RWPE2 (cell line): ENCODE measurements around the gene OR6C75.
"Not testable (repeated sequence)": the region's sequence is repeated elsewhere in the genome, so short reads cannot be mapped to it uniquely, and the experiment has no call there.

Source experiments
- ATAC-seq: fragments of 200-7000 bp; cut with Tn5 transposase; 3 replicates; pipeline ENCODE4 v1.9.1; 2021; ENCODE audit warnings: low read depth
- DNase-seq: peaks from one replicate; pipeline ENCODE4 v3.0.0-alpha.2; 2020; ENCODE audit warnings: low spot score
- H3K27ac ChIP-seq: fragments of 450-650 bp; 2 replicates; pipeline ENCODE4 v1.5.1; 2017; ENCODE audit warnings: mild to moderate bottlenecking; ENCODE audit not compliant: poor library complexity, severe bottlenecking
- H3K27me3 ChIP-seq: fragments of 250-450 bp; sonication (Bioruptor Pico); 2 replicates; pipeline ENCODE4 v1.5.1; 2021; ENCODE audit warnings: mild to moderate bottlenecking, moderate library complexity; ENCODE audit not compliant: insufficient read depth, poor library complexity, severe bottlenecking
- H3K36me3 ChIP-seq: fragments of 250-450 bp; sonication (Bioruptor Pico); 2 replicates; pipeline ENCODE4 v1.5.1; 2020; ENCODE audit warnings: low read depth, mild to moderate bottlenecking, moderate library complexity
- H3K4me1 ChIP-seq: fragments of 250-450 bp; sonication (Bioruptor Pico); 2 replicates; pipeline ENCODE4 v1.5.1; 2021; ENCODE audit warnings: mild to moderate bottlenecking, moderate library complexity; ENCODE audit not compliant: insufficient read depth, poor library complexity, severe bottlenecking
- H3K4me3 ChIP-seq: fragments of 250-450 bp; sonication (Bioruptor Pico); 2 replicates; pipeline ENCODE4 v1.5.1; 2021; ENCODE audit warnings: mild to moderate bottlenecking, moderate library complexity; ENCODE audit not compliant: severe bottlenecking
- H3K9me3 ChIP-seq: fragments of 250-450 bp; sonication (Bioruptor Pico); 2 replicates; pipeline ENCODE4 v1.5.1; 2021; ENCODE audit warnings: mild to moderate bottlenecking, moderate library complexity; ENCODE audit not compliant: severe bottlenecking
- CTCF ChIP-seq: fragments of 450-650 bp; IDR thresholded peaks from one replicate; pipeline ENCODE4 v1.5.1; 2017; ENCODE audit warnings: mild to moderate bottlenecking, moderate library complexity; ENCODE audit not compliant: poor library complexity, severe bottlenecking

Gene OR6C75

GRCh38 chr12:55362675-55363074 is at the start of gene OR6C75:
Gene OR6C75, plus strand, starts transcription at chr12:55362975. Its CDS starts 2,136 bp downstream, at chr12:55365111.
- no peaks in the 10 kb centered on the region for H3K36me3 ChIP-seq
- DNase-seq (no peak), ATAC-seq (no peak)
- no peak within 1 kb of the TSS for H3K27ac ChIP-seq
- no peak for TF ChIP-seq CTCF
- H3K9me3 ChIP-seq: no peaks in the 10 kb centered on the region
- H3K4me3 ChIP-seq: no peak within 1 kb of the TSS
- peaks cover 4% of the 10 kb centered on the region for H3K27me3 ChIP-seq
- no peaks in the 10 kb centered on the region for H3K4me1 ChIP-seq

GRCh38 chr12:55314043-55314442 is 48.7 kb upstream of the OR6C75 start, which contains the start of gene OR6C1:
Gene OR6C1, plus strand, starts transcription at chr12:55314343. Its CDS starts 6,257 bp downstream, at chr12:55320600.
- H3K4me1 ChIP-seq: no peaks in the 10 kb centered on the region
- TF ChIP-seq CTCF: no peak
- no peak within 1 kb of the TSS for H3K4me3 ChIP-seq
- no peak within 1 kb of the TSS for H3K27ac ChIP-seq
- no peaks in the 10 kb centered on the region for H3K9me3 ChIP-seq
- H3K27me3 ChIP-seq: peaks cover 14% of the 10 kb centered on the region
- DNase-seq (no peak), ATAC-seq (no peak)
- no peaks in the 10 kb centered on the region for H3K36me3 ChIP-seq

DNA sequence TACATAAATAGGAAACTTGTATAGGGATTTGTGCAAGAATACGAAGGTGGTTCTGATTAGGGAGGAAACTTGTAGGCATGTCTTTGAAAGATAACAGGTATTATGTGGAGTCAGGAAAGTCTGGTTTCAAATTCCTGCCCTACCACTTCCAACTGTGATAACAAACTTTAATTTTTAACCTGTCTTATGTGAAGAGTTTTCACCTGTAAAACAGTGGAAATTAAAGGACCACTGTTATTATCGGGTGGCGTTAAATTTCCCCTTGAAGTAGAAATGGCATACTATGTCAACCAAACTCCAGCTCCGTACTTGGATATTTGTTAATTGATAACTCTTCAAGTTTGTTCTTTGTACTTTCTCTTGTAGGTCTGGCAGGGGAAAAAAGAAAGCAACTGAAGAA is 42.6 kb upstream of the OR6C75 start:
- no peak overlapping the region for H3K4me3 ChIP-seq
- no peaks in the 10 kb centered on the region for H3K36me3 ChIP-seq
- no peaks in the 10 kb centered on the region for H3K4me1 ChIP-seq
- no peak for DNase-seq
- TF ChIP-seq CTCF: no peak
- no peak overlapping the region for H3K27ac ChIP-seq
- ATAC-seq: no peak
- H3K27me3 ChIP-seq: no peaks in the 10 kb centered on the region
- no peaks in the 10 kb centered on the region for H3K9me3 ChIP-seq

DNA sequence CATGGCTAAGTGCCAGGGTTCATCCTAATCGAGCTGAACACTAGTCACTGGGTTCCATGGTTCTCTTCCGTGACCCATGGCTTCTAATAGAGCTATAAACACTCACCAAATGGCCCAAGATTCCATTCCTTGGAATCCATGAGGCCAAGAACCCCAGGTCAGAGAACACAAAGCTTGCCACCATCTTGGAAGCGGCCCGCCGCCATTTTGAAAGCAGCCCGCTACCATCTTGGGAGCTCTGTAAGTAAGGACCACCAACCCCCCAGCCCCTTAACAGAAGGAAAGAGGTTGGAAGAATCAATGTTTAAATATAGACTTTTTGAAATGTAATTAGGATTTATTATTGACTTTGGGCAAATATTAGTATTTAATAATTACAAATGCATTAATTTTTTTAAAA is 37.0 kb upstream of the OR6C75 start:
- H3K4me3 ChIP-seq, H3K9me3 ChIP-seq, ATAC-seq, H3K4me1 ChIP-seq, H3K36me3 ChIP-seq, H3K27ac ChIP-seq, H3K27me3 ChIP-seq, DNase-seq: not testable (repeated sequence)

DNA sequence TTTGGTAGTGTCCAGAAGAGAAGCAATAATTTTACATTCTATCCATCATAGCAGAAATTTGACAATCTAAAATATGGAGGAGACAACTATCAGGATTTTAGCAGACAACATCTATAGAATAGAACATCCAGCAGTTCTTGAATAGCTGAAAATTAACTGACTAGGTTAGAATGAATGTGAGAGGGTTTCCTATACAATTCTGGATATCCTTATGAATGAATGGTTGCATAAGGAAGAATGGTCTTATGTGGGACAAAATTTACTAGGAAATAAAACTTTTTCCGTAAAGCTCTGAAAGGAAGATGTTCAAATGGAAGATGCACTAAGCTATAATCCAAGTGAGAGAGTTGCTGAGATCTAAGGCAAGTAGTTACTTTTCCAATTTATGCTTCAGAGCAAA is 32.3 kb upstream of the OR6C75 start, which contains the start of gene OR6C3:
Gene OR6C3, plus strand, starts transcription at position 301 of the 400 bp plus-strand sequence. CDS start 955 bp downstream, outside the sequence.
- Histone ChIP-seq H3K36me3 (no peaks in the 10 kb centered on the region), H3K27me3 (peaks cover 24% of the 10 kb centered on the region), H3K4me1 (no peaks in the 10 kb centered on the region), H3K9me3 (no peaks in the 10 kb centered on the region), H3K4me3 (no peak within 1 kb of the TSS), H3K27ac (no peak within 1 kb of the TSS)
- no peak for TF ChIP-seq CTCF
- DNase-seq (no peak), ATAC-seq (no peak)
